ENCODE measurements around the gene ARSG. TPM values are rescaled to one million over a fixed set of nuclear protein-coding genes. Genes with fewer than 3 reads are reported as not detected.

ARSG gene
- total and polyA plus RNA-seq, 9 of the 15 experiments (the other 6 are each of a cell fraction or from before 2014, with no cell fraction given), result 1.0 to 5.6 (median 1.8) TPM

GRCh38 chr17:68291836-68292688, 767 bp downstream of the ARSG start (continued):
- TF ChIP-seq ZNF764 (CRISPR knock-in tag; IDR thresholded peaks at IDR 0.05; ENCODE audit: low read depth), result no peak
- 0 out of 4 replicates have a peak, but pooled peaks of 1 of the 2 experiments have one; percentile 28 for TF ChIP-seq KDM4B (IDR thresholded peaks at IDR 0.05; ENCODE audit: borderline replicate concordance in 2 of 2, low read depth in 1 of 2)
- TF ChIP-seq TCF3 (CRISPR knock-in tag; IDR thresholded peaks at IDR 0.05), result peak; percentile 17; the same call in 1 of the 2 replicates
- TF ChIP-seq CEBPG (CRISPR knock-in tag; IDR thresholded peaks at IDR 0.05), result no peak
- TF ChIP-seq CEBPG (tag; conservative IDR thresholded peaks at IDR 0.05 in 1 of 2, IDR thresholded peaks at IDR 0.05 in 1 of 2), result no peak
- TF ChIP-seq NCOA2 (IDR thresholded peaks at IDR 0.05; ENCODE audit: partially characterized antibody in 2 of 2), result no peak
- TF ChIP-seq SMARCC2 (IDR thresholded peaks at IDR 0.05; ENCODE audit: low read depth), result no peak
- TF ChIP-seq RUNX1 (IDR thresholded peaks at IDR 0.05; ENCODE audit: low read depth), result no peak
- TF ChIP-seq HOXB6 (CRISPR knock-in tag; IDR thresholded peaks at IDR 0.05; ENCODE audit: borderline replicate concordance), result no peak
- TF ChIP-seq SRF (CRISPR knock-in tag; IDR thresholded peaks at IDR 0.05), result no peak
- no peak for TF ChIP-seq SRSF9 (IDR thresholded peaks at IDR 0.05; ENCODE audit: borderline replicate concordance, low read depth, low read length)
- TF ChIP-seq ZNF551 (CRISPR knock-in tag; IDR thresholded peaks at IDR 0.05), result no peak
- no peak for TF ChIP-seq KAT8 (IDR thresholded peaks at IDR 0.05; ENCODE audit: low read depth)
- TF ChIP-seq NFE2L1 (tag; IDR thresholded peaks at IDR 0.05; ENCODE audit: borderline replicate concordance, low read depth), result no peak
- no peak for TF ChIP-seq ZNF695 (CRISPR knock-in tag; IDR thresholded peaks at IDR 0.05)
- TF ChIP-seq ZNF24 (IDR thresholded peaks at IDR 0.05), result no peak
- no peak for TF ChIP-seq E2F4 (CRISPR knock-in tag; IDR thresholded peaks at IDR 0.05; ENCODE audit: low read depth)
- TF ChIP-seq, protein P1, sequence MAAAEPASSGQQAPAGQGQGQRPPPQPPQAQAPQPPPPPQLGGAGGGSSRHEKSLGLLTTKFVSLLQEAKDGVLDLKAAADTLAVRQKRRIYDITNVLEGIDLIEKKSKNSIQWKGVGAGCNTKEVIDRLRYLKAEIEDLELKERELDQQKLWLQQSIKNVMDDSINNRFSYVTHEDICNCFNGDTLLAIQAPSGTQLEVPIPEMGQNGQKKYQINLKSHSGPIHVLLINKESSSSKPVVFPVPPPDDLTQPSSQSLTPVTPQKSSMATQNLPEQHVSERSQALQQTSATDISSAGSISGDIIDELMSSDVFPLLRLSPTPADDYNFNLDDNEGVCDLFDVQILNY (CRISPR knock-in tag; IDR thresholded peaks at IDR 0.05), result no peak
- TF ChIP-seq CCNT2 (IDR thresholded peaks at IDR 0.05; ENCODE audit: borderline replicate concordance, extremely low read depth, insufficient read length, low read depth, low read length), result peak; percentile 27
- TF ChIP-seq HNRNPL (IDR thresholded peaks at IDR 0.05; ENCODE audit: low read depth, low read length), result no peak
- no peak for TF ChIP-seq ZNF184 (CRISPR knock-in tag; IDR thresholded peaks at IDR 0.05)
- peak; percentile 55 for TF ChIP-seq PHF8 (IDR thresholded peaks at IDR 0.05; ENCODE audit: borderline replicate concordance, low read length)
- TF ChIP-seq ZNF239 (CRISPR knock-in tag; IDR thresholded peaks at IDR 0.05), result no peak
- peak; percentile 73 for TF ChIP-seq U2AF1 (optimal IDR thresholded peaks at IDR 0.05; ENCODE audit: low read depth, low read length)
- TF ChIP-seq ATF1 (CRISPR knock-in tag; IDR thresholded peaks at IDR 0.05), result no peak
- peak; percentile 45; the same call in 1 of the 2 replicates for TF ChIP-seq ATF1 (tag; IDR thresholded peaks at IDR 0.05)
- no peak for TF ChIP-seq POLR2AphosphoS5 (IDR thresholded peaks at IDR 0.05; ENCODE audit: control insufficient read depth, insufficient read depth, low read depth, low read length)
- TF ChIP-seq ZNF347 (CRISPR knock-in tag; IDR thresholded peaks at IDR 0.05; ENCODE audit: low read depth), result no peak
- peak; percentile 75 for TF ChIP-seq NFE2 (IDR thresholded peaks at IDR 0.05; ENCODE audit: low read depth)
